ENCODE measurements around the gene TLR6. TPM values are rescaled to one million over a fixed set of nuclear protein-coding genes. Genes with fewer than 3 reads are reported as not detected.
A peak's percentile ranks its signal among the peaks of the same experiment; 100 is the strongest.

TLR6 gene
- total and polyA plus RNA-seq, 2 experiments from 2014 or later: 0.24 to 1.1 TPM

DNA sequence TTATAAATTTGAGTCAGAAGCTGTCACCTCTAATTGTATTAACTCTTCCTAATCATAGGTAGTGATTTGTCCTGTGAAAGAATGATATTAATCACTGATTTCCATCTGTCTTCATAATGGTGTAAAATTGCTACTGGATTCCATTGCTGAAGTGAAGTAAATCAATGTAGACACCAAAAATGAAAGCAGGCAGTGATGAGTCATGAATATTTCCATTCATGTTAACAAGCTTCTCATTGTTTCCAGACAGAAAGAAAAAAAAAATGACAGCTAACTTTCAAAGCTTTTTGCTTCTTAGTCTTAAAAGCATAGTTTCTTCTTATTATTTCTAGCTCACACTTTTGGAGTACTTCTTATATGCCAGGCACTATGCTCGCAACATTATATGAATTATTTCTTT is 32.5 kb upstream of the TLR6 start:
- H3K36me3 ChIP-seq (replicated peaks; ENCODE audit: insufficient read depth, low read depth): no peaks in the 10 kb centered on the region
- 90% methylated on average over 1 of the region's 1 CpG for WGBS (ENCODE audit: low lambda C conversion rate, missing lambda C conversion rate)
- H3K27ac ChIP-seq: peak overlapping the region; percentile 75
- no peaks in the 10 kb centered on the region for H3K27me3 ChIP-seq
- H3K4me3 ChIP-seq: no peak overlapping the region
- H3K79me2 ChIP-seq: peaks cover 5% of the 10 kb centered on the region
- peak; percentile 36 for DNase-seq (ENCODE audit: low spot score)
- H3K9me3 ChIP-seq (ENCODE audit: low read depth): no peaks in the 10 kb centered on the region
- H2AFZ ChIP-seq: no peak overlapping the region
- no peak overlapping the region for H3K4me2 ChIP-seq
- H3K9me2 ChIP-seq (replicated peaks; ENCODE audit: insufficient read depth): no peaks in the 10 kb centered on the region
- H4K20me1 ChIP-seq (ENCODE audit: insufficient read depth, poor library complexity, severe bottlenecking): peaks cover 4% of the 10 kb centered on the region
- peaks cover 14% of the 10 kb centered on the region for H3K4me1 ChIP-seq (ENCODE audit: insufficient read depth)
- no peak for TF ChIP-seq EZH2phosphoT487 (IDR thresholded peaks at IDR 0.05; ENCODE audit: low read depth, severe bottlenecking, unreplicated experiment)
- TF ChIP-seq EZH2 (IDR thresholded peaks at IDR 0.05; ENCODE audit: borderline replicate concordance): no peak
- TF ChIP-seq, protein P1, sequence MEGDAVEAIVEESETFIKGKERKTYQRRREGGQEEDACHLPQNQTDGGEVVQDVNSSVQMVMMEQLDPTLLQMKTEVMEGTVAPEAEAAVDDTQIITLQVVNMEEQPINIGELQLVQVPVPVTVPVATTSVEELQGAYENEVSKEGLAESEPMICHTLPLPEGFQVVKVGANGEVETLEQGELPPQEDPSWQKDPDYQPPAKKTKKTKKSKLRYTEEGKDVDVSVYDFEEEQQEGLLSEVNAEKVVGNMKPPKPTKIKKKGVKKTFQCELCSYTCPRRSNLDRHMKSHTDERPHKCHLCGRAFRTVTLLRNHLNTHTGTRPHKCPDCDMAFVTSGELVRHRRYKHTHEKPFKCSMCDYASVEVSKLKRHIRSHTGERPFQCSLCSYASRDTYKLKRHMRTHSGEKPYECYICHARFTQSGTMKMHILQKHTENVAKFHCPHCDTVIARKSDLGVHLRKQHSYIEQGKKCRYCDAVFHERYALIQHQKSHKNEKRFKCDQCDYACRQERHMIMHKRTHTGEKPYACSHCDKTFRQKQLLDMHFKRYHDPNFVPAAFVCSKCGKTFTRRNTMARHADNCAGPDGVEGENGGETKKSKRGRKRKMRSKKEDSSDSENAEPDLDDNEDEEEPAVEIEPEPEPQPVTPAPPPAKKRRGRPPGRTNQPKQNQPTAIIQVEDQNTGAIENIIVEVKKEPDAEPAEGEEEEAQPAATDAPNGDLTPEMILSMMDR (IDR thresholded peaks at IDR 0.05; ENCODE audit: poor library complexity): no peak

DNA sequence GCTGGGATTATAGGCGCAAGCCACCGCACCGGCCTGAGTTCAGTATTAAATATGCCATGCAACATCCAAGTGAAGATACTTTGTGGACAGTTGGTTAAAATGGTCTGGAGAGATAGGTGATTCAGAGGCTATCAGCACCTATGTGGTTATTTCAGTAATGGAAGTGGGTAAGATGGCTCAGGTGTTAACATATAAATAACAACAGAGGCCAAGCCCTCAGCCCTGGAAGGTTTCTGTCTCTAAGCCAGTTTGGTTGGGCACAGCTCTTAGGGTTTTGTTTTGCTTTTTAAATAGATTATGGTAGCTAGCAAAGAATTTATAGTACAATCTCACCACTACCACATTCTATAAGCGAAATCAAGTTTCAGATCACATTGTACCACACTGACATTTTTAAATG is 27.6 kb upstream of the TLR6 start:
- Histone ChIP-seq H2AFZ (no peak overlapping the region), H3K9me2 (replicated peaks; ENCODE audit: insufficient read depth) (no peaks in the 10 kb centered on the region), H3K9me3 (ENCODE audit: low read depth) (no peaks in the 10 kb centered on the region), H3K4me3 (no peak overlapping the region), H3K27ac (no peak overlapping the region), H3K27me3 (no peaks in the 10 kb centered on the region), H3K36me3 (replicated peaks; ENCODE audit: insufficient read depth, low read depth) (no peaks in the 10 kb centered on the region), H3K79me2 (peaks cover 18% of the 10 kb centered on the region), H4K20me1 (ENCODE audit: insufficient read depth, poor library complexity, severe bottlenecking) (peaks cover 4% of the 10 kb centered on the region), H3K4me2 (no peak overlapping the region), H3K4me1 (ENCODE audit: insufficient read depth) (no peaks in the 10 kb centered on the region)
- no peak for TF ChIP-seq EZH2 (IDR thresholded peaks at IDR 0.05; ENCODE audit: borderline replicate concordance)
- WGBS (ENCODE audit: low lambda C conversion rate, missing lambda C conversion rate): 98% methylated on average over 4 of the region's 4 CpGs
- DNase-seq (ENCODE audit: low spot score): no peak

DNA sequence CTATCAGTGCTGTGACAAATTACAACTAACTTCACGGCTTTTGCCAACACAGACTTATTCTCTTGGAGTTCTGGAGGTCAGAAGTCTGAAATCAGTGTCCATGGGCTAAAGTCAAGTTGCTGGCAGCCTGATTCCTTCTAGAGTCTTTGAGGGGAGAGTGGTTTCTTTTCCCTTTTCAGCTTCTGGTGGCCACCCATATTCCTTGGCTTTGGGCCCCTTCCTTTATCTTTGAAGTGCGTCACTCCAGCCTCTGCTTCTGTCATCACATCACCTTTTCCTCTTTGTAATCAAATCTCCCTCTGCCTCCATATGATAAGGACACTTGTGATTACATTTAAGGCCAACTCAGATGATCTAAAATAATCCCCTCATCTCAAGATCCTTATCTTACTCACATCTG is 20.0 kb upstream of the TLR6 start:
- no peak overlapping the region for H3K4me3 ChIP-seq
- H3K27me3 ChIP-seq: no peaks in the 10 kb centered on the region
- H3K4me1 ChIP-seq (ENCODE audit: insufficient read depth): peaks cover 26% of the 10 kb centered on the region
- no peak overlapping the region for H2AFZ ChIP-seq
- 98% methylated on average over 2 of the region's 2 CpGs for WGBS (ENCODE audit: low lambda C conversion rate, missing lambda C conversion rate)
- H3K9me2 ChIP-seq (replicated peaks; ENCODE audit: insufficient read depth): no peaks in the 10 kb centered on the region
- H3K4me2 ChIP-seq: no peak overlapping the region
- peaks cover 55% of the 10 kb centered on the region for H3K79me2 ChIP-seq
- no peaks in the 10 kb centered on the region for H3K36me3 ChIP-seq (replicated peaks; ENCODE audit: insufficient read depth, low read depth)
- TF ChIP-seq EZH2phosphoT487 (IDR thresholded peaks at IDR 0.05; ENCODE audit: low read depth, severe bottlenecking, unreplicated experiment) (no peak), EZH2 (IDR thresholded peaks at IDR 0.05; ENCODE audit: borderline replicate concordance) (no peak)
- TF ChIP-seq, protein P1 (IDR thresholded peaks at IDR 0.05; ENCODE audit: poor library complexity): no peak
- DNase-seq (ENCODE audit: low spot score): no peak
- no peak overlapping the region for H3K27ac ChIP-seq
- H3K9me3 ChIP-seq (ENCODE audit: low read depth): no peaks in the 10 kb centered on the region
- H4K20me1 ChIP-seq (ENCODE audit: insufficient read depth, poor library complexity, severe bottlenecking): peaks cover 3% of the 10 kb centered on the region

DNA sequence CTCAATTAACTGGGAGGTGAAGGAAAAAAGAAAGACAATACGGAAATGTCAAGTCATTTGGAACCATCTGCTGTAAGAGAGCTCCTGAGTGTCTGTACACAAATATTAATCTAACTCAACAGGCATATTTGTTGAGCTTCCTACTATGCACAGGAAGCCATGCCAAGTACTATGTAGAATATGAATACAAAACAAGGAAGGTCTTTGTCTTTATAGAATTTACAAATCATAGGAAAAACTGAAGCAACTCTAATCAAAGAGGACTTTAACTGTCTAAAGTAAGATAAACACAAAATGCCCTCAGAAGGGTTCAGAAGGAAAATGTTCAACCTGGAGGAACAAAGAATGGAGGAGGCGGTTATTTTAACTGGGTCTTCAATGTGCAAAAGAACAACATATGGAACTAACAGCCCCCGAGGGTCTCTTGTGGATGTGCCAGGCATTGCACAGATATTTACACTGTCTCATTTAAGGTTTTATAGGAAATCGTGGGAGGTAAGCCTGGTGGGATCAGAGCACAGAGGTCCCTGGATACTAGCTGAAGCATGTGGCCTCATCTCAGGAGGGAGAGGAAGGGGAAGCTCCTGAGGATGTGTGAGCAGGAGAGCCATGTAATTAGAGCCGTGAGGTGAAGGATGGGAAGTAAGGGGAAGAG is 16.8 kb upstream of the TLR6 start:
- no peak overlapping the region for H2AFZ ChIP-seq
- H3K79me2 ChIP-seq: peaks cover 61% of the 10 kb centered on the region
- H3K4me3 ChIP-seq: no peak overlapping the region
- H3K27me3 ChIP-seq: no peaks in the 10 kb centered on the region
- no peaks in the 10 kb centered on the region for H3K9me2 ChIP-seq (replicated peaks; ENCODE audit: insufficient read depth)
- H3K4me1 ChIP-seq (ENCODE audit: insufficient read depth): peaks cover 32% of the 10 kb centered on the region
- 68% methylated on average over 5 of the region's 5 CpGs for WGBS (ENCODE audit: low lambda C conversion rate, missing lambda C conversion rate)
- TF ChIP-seq EZH2phosphoT487 (IDR thresholded peaks at IDR 0.05; ENCODE audit: low read depth, severe bottlenecking, unreplicated experiment) (no peak), EZH2 (IDR thresholded peaks at IDR 0.05; ENCODE audit: borderline replicate concordance) (no peak)
- TF ChIP-seq, protein P1 (IDR thresholded peaks at IDR 0.05; ENCODE audit: poor library complexity): no peak
- H3K4me2 ChIP-seq: no peak overlapping the region
- peaks cover 3% of the 10 kb centered on the region for H4K20me1 ChIP-seq (ENCODE audit: insufficient read depth, poor library complexity, severe bottlenecking)
- no peaks in the 10 kb centered on the region for H3K36me3 ChIP-seq (replicated peaks; ENCODE audit: insufficient read depth, low read depth)
- peak overlapping the region; percentile 44 for H3K27ac ChIP-seq
- no peaks in the 10 kb centered on the region for H3K9me3 ChIP-seq (ENCODE audit: low read depth)
- no peak for DNase-seq (ENCODE audit: low spot score)
